Right lobe of liver (tissue), 6 donors: Measurements from ENCODE around the gene WDR5B. TPM values are rescaled to one million over a fixed set of nuclear protein-coding genes. Genes with fewer than 3 reads are reported as not detected.

Source experiments
- ATAC-seq, 4 donors: fragments of 200-7000 bp; cut with Tn5 transposase; one replicate each; pipeline ENCODE4 v1.9.1; 2020; ENCODE audit warnings: mild to moderate bottlenecking in 4 of 4, moderate library complexity in 4 of 4
- DNase-seq, 3 donors: peaks; one replicate each; pipeline ENCODE4 v3.0.0-alpha.2; 2020
- H3K27ac ChIP-seq, 3 donors: fragments of 200-600 bp; one replicate each; pipeline ENCODE4 v1.8.0; 2022
- H3K27me3 ChIP-seq, 2 donors: fragments of 200-600 bp; one replicate each; pipeline ENCODE4 v1.8.0; 2022
- H3K36me3 ChIP-seq, 4 donors: fragments of 200-600 bp; sonication (generic) in 1 of 4; one replicate each; pipeline versions ENCODE4 v1.5.1 to v1.8.0; 2017 to 2022; ENCODE audit warnings: control low read depth in 1 of 4
- H3K4me1 ChIP-seq, 4 donors: fragments of 200-600 bp; sonication (generic) in 1 of 4; one replicate each; pipeline versions ENCODE4 v1.5.1 to v1.8.0; 2017 to 2022; ENCODE audit warnings: control low read depth in 1 of 4
- H3K4me3 ChIP-seq, 3 donors: fragments of 200-600 bp; one replicate each; pipeline ENCODE4 v1.8.0; 2022
- H3K9me3 ChIP-seq, 4 donors: fragments of 200-600 bp; sonication (generic) in 1 of 4; one replicate each; pipeline versions ENCODE4 v1.5.1 to v1.8.0; 2017 to 2022; ENCODE audit warnings: control low read depth in 1 of 4
- POLR2A ChIP-seq: fragments of 450-650 bp; IDR thresholded peaks from one replicate; pipeline ENCODE4 v1.6.1; 2017; ENCODE audit warnings: antibody characterized with exemption, mild to moderate bottlenecking
- WGBS: methylation state at CpG from one replicate; pipeline ENCODE4 v1.1.6; 2018; ENCODE audit warnings: low coverage, low lambda C conversion rate; ENCODE audit not compliant: insufficient coverage; ENCODE audit errors: missing lambda C conversion rate; 5-methylcytosine and 5-hydroxymethylcytosine counted together
- intact Hi-C, 2 donors: fragments of 100-400 bp; cut with DNase I; formaldehyde crosslinking; loops; one replicate each; pipeline versions ENCODE4 v1.11.2 to v1.14.1; 2022
- long read RNA-seq: library from polyadenylated mRNA; unstranded; transcript quantifications from one replicate; pipeline ENCODE4 v2.0.0, GENCODE V29; 2019
- total RNA-seq, 6 experiments: library from RNA; depleted of rRNA in 2 of 6; stranded (reverse); fragments of >200 nt in 2 of 6; fragmentation: NEBNext Ultra II Directional in 3 of 6; extraction: Animal tissue kit (Norgen Biotek cat#: 25700) in 3 of 6; gene quantifications; one replicate each; pipeline versions ENCODE4 v1.1.0 to v1.2.4, GENCODE V29; 2016 to 2023
- TF ChIP-seq, protein P1 (sequence below), 4 donors: fragments of 200-600 bp in 3 of 4; fragments of 450-650 bp in 1 of 4; IDR thresholded peaks; one replicate each; pipeline versions ENCODE4 v1.5.1 to v1.8.0; 2016 to 2022; ENCODE audit warnings: antibody characterized with exemption in 4 of 4, mild to moderate bottlenecking in 2 of 4
- donor health status: DM: no; HTN: yes; CAD: no.
- donor health status: DM: no; HTN: no; CAD: no.
- donor health status: DM: no; HTN: no; CAD: no.
- donor health status: DM: no; HTN: yes; CAD: no.
- donor health status: DM: no; HTN: yes; CAD: no.

WDR5B gene
- 1 to 10 TPM; 1.4 to 4.0 (median 2.1) TPM for total RNA-seq
- long read RNA-seq, partial matches to known transcripts = 0 of 2 reads
- long read RNA-seq, other reads (novel, unspliced or antisense) = 0 of 2 reads

DNA sequence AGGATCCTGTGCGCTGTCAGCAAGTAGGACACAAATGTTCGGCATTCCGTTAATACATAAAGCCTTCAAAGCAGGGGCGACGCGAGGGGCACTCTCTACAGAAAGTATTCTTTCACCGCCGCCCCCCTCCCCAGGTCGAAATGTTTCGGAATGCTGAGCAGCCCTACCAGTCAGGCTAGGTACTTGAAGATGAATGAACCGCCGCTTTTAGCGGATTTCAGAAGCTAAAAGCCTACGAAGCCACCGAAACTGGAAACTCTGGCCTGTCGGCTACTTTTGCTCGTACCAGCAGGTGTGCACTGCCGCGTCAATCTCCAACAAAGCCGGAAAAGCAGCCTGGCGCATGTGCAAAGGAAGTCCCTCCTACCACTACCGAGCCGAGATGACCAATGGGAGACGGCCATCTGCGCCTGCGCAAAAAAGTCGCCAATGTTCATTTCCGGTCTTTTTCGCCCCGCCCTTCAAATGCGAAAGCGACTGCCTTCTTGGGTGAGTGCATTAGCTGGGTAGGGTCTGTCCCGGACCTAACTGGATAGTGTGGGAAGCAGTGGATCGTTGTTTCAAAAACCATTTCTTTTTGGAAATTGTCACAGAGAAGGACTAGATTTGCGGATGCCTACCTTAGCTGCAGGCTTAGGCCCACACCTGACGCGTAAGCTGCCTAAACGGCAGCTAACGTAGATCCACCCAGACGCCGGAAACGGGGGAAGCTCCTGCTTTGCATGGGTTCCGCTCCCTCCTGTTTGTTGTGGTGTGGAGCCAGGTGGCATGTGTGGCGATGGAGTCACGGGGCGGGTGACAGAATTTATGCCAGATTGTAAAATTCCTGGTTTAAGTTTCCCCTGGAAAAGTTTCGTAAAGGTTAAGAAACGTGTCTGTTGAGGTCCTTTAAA is at the start of gene WDR5B:
TSS of gene WDR5B (minus strand) at position 301 of the 893 bp plus-strand sequence. CDS start 534 bp downstream, outside the sequence.
- TF ChIP-seq, protein P1, sequence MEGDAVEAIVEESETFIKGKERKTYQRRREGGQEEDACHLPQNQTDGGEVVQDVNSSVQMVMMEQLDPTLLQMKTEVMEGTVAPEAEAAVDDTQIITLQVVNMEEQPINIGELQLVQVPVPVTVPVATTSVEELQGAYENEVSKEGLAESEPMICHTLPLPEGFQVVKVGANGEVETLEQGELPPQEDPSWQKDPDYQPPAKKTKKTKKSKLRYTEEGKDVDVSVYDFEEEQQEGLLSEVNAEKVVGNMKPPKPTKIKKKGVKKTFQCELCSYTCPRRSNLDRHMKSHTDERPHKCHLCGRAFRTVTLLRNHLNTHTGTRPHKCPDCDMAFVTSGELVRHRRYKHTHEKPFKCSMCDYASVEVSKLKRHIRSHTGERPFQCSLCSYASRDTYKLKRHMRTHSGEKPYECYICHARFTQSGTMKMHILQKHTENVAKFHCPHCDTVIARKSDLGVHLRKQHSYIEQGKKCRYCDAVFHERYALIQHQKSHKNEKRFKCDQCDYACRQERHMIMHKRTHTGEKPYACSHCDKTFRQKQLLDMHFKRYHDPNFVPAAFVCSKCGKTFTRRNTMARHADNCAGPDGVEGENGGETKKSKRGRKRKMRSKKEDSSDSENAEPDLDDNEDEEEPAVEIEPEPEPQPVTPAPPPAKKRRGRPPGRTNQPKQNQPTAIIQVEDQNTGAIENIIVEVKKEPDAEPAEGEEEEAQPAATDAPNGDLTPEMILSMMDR (IDR thresholded peaks at IDR 0.05) = peak in 1 of 4 donors; percentile 25
- peak; percentile 91 for TF ChIP-seq POLR2A
- H3K4me1 ChIP-seq = peaks cover 0 to 19% (median 5%) of the 10 kb centered on the region in 4 donors
- peak within 1 kb of the TSS; percentile 73 to 84 (median 73) for H3K4me3 ChIP-seq
- no peaks in the 10 kb centered on the region for H3K9me3 ChIP-seq
- intact Hi-C loops = no loop called here
- ATAC-seq (peak; percentile 92 to 97 (median 94)), DNase-seq (peak; percentile 97 to 98 (median 98))
- no peaks in the 10 kb centered on the region for H3K27me3 ChIP-seq
- peak within 1 kb of the TSS; percentile 75 to 91 (median 83) for H3K27ac ChIP-seq
- peaks cover 0 to under 1% (median 0%) of the 10 kb centered on the region in 4 donors for H3K36me3 ChIP-seq
- WGBS = under 1% methylated on average over 30 of the region's 48 CpGs

DNA sequence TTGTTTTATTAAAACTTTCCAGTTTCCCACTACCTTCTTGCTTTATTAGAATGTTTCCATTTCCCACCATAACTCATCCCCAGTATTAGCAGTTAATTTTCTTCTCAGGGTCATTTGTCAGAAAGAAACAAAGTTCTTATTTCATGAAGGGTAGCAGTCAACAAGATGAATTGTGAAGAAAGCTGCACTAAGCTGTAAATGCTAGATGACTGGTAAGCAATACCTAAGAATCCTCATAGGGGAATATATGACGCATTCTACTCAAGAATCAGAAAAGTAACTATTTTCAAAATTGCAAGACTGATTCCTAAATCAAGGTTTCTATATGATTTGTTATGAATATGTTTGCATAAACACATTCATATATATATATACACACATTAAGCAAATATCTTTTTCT is 48.8 kb upstream of the WDR5B start:
- no peaks in the 10 kb centered on the region for H3K27me3 ChIP-seq
- 100% methylated on average over 1 of the region's 1 CpG for WGBS
- H3K27ac ChIP-seq = no peak overlapping the region
- ATAC-seq (no peak), DNase-seq (no peak)
- peaks cover 0 to 22% (median 8%) of the 10 kb centered on the region in 4 donors for H3K4me1 ChIP-seq
- intact Hi-C loops = no loop called here
- H3K4me3 ChIP-seq = no peak overlapping the region
- H3K36me3 ChIP-seq = peaks cover 0 to 20% (median 2%) of the 10 kb centered on the region in 4 donors
- TF ChIP-seq POLR2A = no peak
- TF ChIP-seq, protein P1 (IDR thresholded peaks at IDR 0.05) = no peak
- H3K9me3 ChIP-seq = no peaks in the 10 kb centered on the region

DNA sequence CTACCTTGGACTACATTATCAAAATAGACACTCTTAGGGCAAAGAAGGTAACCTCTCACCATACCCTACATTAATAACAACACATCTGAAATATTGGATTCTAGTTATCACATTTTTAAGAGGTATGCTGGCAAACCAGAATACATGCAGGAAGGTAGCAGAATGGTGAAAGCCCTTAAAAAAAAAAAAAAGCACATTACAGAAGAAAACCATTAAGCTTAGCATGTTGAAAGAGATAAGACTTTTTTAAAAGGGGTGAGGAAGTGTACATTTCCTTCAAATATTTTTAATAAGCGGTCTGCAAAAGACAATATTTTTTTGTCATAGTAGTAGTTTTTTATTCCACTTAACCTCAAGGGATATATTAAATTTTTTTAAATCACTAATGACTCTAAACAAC is 46.5 kb upstream of the WDR5B start:
- H3K4me3 ChIP-seq = no peak overlapping the region
- intact Hi-C loops = no loop called here
- WGBS = 70% methylated on average over 1 of the region's 1 CpG
- peaks cover 0 to 37% (median 16%) of the 10 kb centered on the region in 4 donors for H3K4me1 ChIP-seq
- ATAC-seq (no peak), DNase-seq (no peak)
- TF ChIP-seq, protein P1 (IDR thresholded peaks at IDR 0.05) = no peak
- TF ChIP-seq POLR2A = no peak
- peaks cover 0 to 22% (median 3%) of the 10 kb centered on the region in 4 donors for H3K36me3 ChIP-seq
- H3K27ac ChIP-seq = peak overlapping the region; percentile 43 to 74 (median 66)
- H3K9me3 ChIP-seq = no peaks in the 10 kb centered on the region
- no peaks in the 10 kb centered on the region for H3K27me3 ChIP-seq

DNA sequence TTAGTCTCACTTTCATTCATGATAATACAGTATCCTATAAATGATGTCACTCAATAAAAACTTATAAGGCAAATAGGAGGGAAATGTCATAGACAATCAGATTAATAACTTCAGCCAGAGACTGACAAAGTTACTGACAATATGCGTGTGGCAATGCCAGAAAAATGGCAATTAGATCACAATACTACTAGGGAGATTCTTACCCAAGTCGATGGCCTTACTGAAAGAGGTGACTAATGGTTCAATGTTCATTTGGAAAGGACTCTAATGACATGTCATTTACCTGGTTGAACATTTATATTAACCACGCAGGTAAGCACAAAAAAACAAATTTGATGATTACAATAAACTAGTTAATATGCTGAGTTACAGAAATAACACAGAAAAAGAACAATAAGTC is 45.9 kb upstream of the WDR5B start:
- Histone ChIP-seq H3K9me3 (no peaks in the 10 kb centered on the region), H3K4me1 (peaks cover 0 to 43% (median 19%) of the 10 kb centered on the region in 4 donors), H3K4me3 (no peak overlapping the region), H3K27me3 (no peaks in the 10 kb centered on the region), H3K36me3 (peaks cover 0 to 19% (median 5%) of the 10 kb centered on the region in 4 donors), H3K27ac (peak overlapping the region; percentile 43 to 74 (median 66))
- TF ChIP-seq, protein P1 (IDR thresholded peaks at IDR 0.05) = no peak
- TF ChIP-seq POLR2A = no peak
- DNase-seq (no peak), ATAC-seq (peak; percentile 77 to 88 (median 86))
- intact Hi-C loops = no loop called here
- WGBS = 18% methylated on average over 3 of the region's 3 CpGs
